ENCODE data around the gene PPP1R16B.

Gene PPP1R16B

GRCh38 chr20:38926142-38926933 lies 120.8 kb downstream of the PPP1R16B start, which contains the start of gene FAM83D:
TSS of gene FAM83D (plus strand) at chr20:38926417. CDS start at chr20:38926443, 26 bp downstream.
- no peaks in the 10 kb centered on the region for H3K9me3 Mint-ChIP-seq
- H3K27ac Mint-ChIP-seq: peak within 1 kb of the TSS; percentile 14
- no peaks in the 10 kb centered on the region for H3K36me3 Mint-ChIP-seq
- H3K4me3 Mint-ChIP-seq: peak within 1 kb of the TSS; percentile 58
- ATAC-seq: peak; percentile 98
- peaks cover 35% of the 10 kb centered on the region for H3K4me1 Mint-ChIP-seq
- H3K27me3 Mint-ChIP-seq: peaks cover 24% of the 10 kb centered on the region

GRCh38 chr20:38926934-38927616 lies 121.6 kb downstream of the PPP1R16B start:
- Mint-ChIP-seq H3K4me1 (peaks cover 35% of the 10 kb centered on the region), H3K27ac (no peak overlapping the region), H3K9me3 (no peaks in the 10 kb centered on the region), H3K4me3 (peak overlapping the region; percentile 58), H3K36me3 (no peaks in the 10 kb centered on the region), H3K27me3 (peaks cover 24% of the 10 kb centered on the region)
- peak; percentile 1 for ATAC-seq

GRCh38 chr20:38927902-38928578 lies 122.5 kb downstream of the PPP1R16B start:
- H3K27ac Mint-ChIP-seq: no peak overlapping the region
- H3K4me3 Mint-ChIP-seq: peak overlapping the region; percentile 58
- H3K4me1 Mint-ChIP-seq: peaks cover 35% of the 10 kb centered on the region
- H3K36me3 Mint-ChIP-seq: no peaks in the 10 kb centered on the region
- no peak for ATAC-seq
- H3K9me3 Mint-ChIP-seq: no peaks in the 10 kb centered on the region
- peaks cover 24% of the 10 kb centered on the region for H3K27me3 Mint-ChIP-seq

- Mint-ChIP-seq H3K4me3 (no peak overlapping the region), H3K9me3 (no peaks in the 10 kb centered on the region)
These were observed 124.7 kb downstream of the PPP1R16B start for GRCh38 chr20:38930242-38930569.

GRCh38 chr20:38931984-38932383 lies 126.5 kb downstream of the PPP1R16B start:
- no peaks in the 10 kb centered on the region for H3K9me3 Mint-ChIP-seq
- ATAC-seq: no peak

More at GRCh38 chr20:38930242-38930569, 124.7 kb downstream of the PPP1R16B start:
- Mint-ChIP-seq H3K27ac (no peak overlapping the region), H3K36me3 (no peaks in the 10 kb centered on the region), H3K27me3 (peaks cover 24% of the 10 kb centered on the region), H3K4me1 (peaks cover 29% of the 10 kb centered on the region)
- no peak for ATAC-seq

GRCh38 chr20:38932457-38933120 lies 127.1 kb downstream of the PPP1R16B start:
- Mint-ChIP-seq H3K4me3 (no peak overlapping the region), H3K9me3 (no peaks in the 10 kb centered on the region), H3K4me1 (peaks cover 15% of the 10 kb centered on the region), H3K36me3 (no peaks in the 10 kb centered on the region), H3K27ac (no peak overlapping the region), H3K27me3 (peaks cover 21% of the 10 kb centered on the region)
- no peak for ATAC-seq

More at GRCh38 chr20:38931984-38932383, 126.5 kb downstream of the PPP1R16B start:
- peaks cover 19% of the 10 kb centered on the region for H3K4me1 Mint-ChIP-seq
- H3K36me3 Mint-ChIP-seq: no peaks in the 10 kb centered on the region
- H3K27me3 Mint-ChIP-seq: peaks cover 24% of the 10 kb centered on the region
- H3K27ac Mint-ChIP-seq: no peak overlapping the region
- H3K4me3 Mint-ChIP-seq: no peak overlapping the region

- peaks cover 2% of the 10 kb centered on the region for H3K27me3 Mint-ChIP-seq
These were observed 129.0 kb downstream of the PPP1R16B start for GRCh38 chr20:38934530-38934929.

GRCh38 chr20:38935285-38935684 lies 129.8 kb downstream of the PPP1R16B start:
- Mint-ChIP-seq H3K4me3 (no peak overlapping the region), H3K36me3 (no peaks in the 10 kb centered on the region), H3K9me3 (no peaks in the 10 kb centered on the region), H3K4me1 (no peaks in the 10 kb centered on the region), H3K27ac (no peak overlapping the region), H3K27me3 (no peaks in the 10 kb centered on the region)
- no peak for ATAC-seq

More at GRCh38 chr20:38934530-38934929, 129.0 kb downstream of the PPP1R16B start:
- Mint-ChIP-seq H3K36me3 (no peaks in the 10 kb centered on the region), H3K4me1 (peaks cover under 1% of the 10 kb centered on the region), H3K9me3 (no peaks in the 10 kb centered on the region), H3K27ac (no peak overlapping the region), H3K4me3 (no peak overlapping the region)
- ATAC-seq: no peak

- H3K36me3 Mint-ChIP-seq: no peaks in the 10 kb centered on the region
- ATAC-seq: no peak
- no peaks in the 10 kb centered on the region for H3K9me3 Mint-ChIP-seq
- no peaks in the 10 kb centered on the region for H3K4me1 Mint-ChIP-seq
- no peak overlapping the region for H3K27ac Mint-ChIP-seq
- no peaks in the 10 kb centered on the region for H3K27me3 Mint-ChIP-seq
- H3K4me3 Mint-ChIP-seq: no peak overlapping the region
These were observed 130.5 kb downstream of the PPP1R16B start for GRCh38 chr20:38935967-38936407.

- Mint-ChIP-seq H3K36me3 (no peaks in the 10 kb centered on the region), H3K27ac (no peak overlapping the region), H3K9me3 (no peaks in the 10 kb centered on the region), H3K27me3 (no peaks in the 10 kb centered on the region), H3K4me3 (no peak overlapping the region), H3K4me1 (no peaks in the 10 kb centered on the region)
- no peak for ATAC-seq
These were observed 131.5 kb downstream of the PPP1R16B start for GRCh38 chr20:38937000-38937399.

- H3K27ac Mint-ChIP-seq: no peak overlapping the region
- no peak for ATAC-seq
- H3K27me3 Mint-ChIP-seq: no peaks in the 10 kb centered on the region
- no peak overlapping the region for H3K4me3 Mint-ChIP-seq
- no peaks in the 10 kb centered on the region for H3K9me3 Mint-ChIP-seq
- no peaks in the 10 kb centered on the region for H3K36me3 Mint-ChIP-seq
- no peaks in the 10 kb centered on the region for H3K4me1 Mint-ChIP-seq
These were observed 132.5 kb downstream of the PPP1R16B start for GRCh38 chr20:38937978-38938473.

GRCh38 chr20:38939686-38940085 lies 134.2 kb downstream of the PPP1R16B start:
- H3K4me1 Mint-ChIP-seq: no peaks in the 10 kb centered on the region
- ATAC-seq: no peak
- no peak overlapping the region for H3K4me3 Mint-ChIP-seq
- no peak overlapping the region for H3K27ac Mint-ChIP-seq
- no peaks in the 10 kb centered on the region for H3K9me3 Mint-ChIP-seq
- no peaks in the 10 kb centered on the region for H3K36me3 Mint-ChIP-seq
- no peaks in the 10 kb centered on the region for H3K27me3 Mint-ChIP-seq

GRCh38 chr20:38940644-38941043 lies 135.1 kb downstream of the PPP1R16B start:
- no peaks in the 10 kb centered on the region for H3K4me1 Mint-ChIP-seq
- no peak for ATAC-seq
- H3K9me3 Mint-ChIP-seq: no peaks in the 10 kb centered on the region
- no peaks in the 10 kb centered on the region for H3K27me3 Mint-ChIP-seq
- no peaks in the 10 kb centered on the region for H3K36me3 Mint-ChIP-seq
- H3K4me3 Mint-ChIP-seq: no peak overlapping the region
- no peak overlapping the region for H3K27ac Mint-ChIP-seq

- no peaks in the 10 kb centered on the region for H3K4me1 Mint-ChIP-seq
- no peaks in the 10 kb centered on the region for H3K27me3 Mint-ChIP-seq
- H3K9me3 Mint-ChIP-seq: no peaks in the 10 kb centered on the region
- no peak overlapping the region for H3K4me3 Mint-ChIP-seq
- no peak for ATAC-seq
- H3K36me3 Mint-ChIP-seq: no peaks in the 10 kb centered on the region
- no peak overlapping the region for H3K27ac Mint-ChIP-seq
These were observed 136.4 kb downstream of the PPP1R16B start for GRCh38 chr20:38941726-38942389.
